AG04449 (cell line): ENCODE results near the gene TMEM184B.

Experiments
- CTCF ChIA-PET: fragments of 350-600 bp; formaldehyde crosslinking; extraction: SDS; loops from one replicate; lab custom pipeline; 2021; ENCODE audit warnings: antibody characterized with exemption; lab: Yijun Ruan, JAX
- POLR2A ChIA-PET: fragments of 400-600, 350-600 bp; formaldehyde crosslinking; extraction: SDS; loops from one replicate; lab custom pipeline; 2020; ENCODE audit warnings: antibody characterized with exemption, inconsistent platforms; lab: Yijun Ruan, JAX
- DNase-seq: peaks from one replicate; pipeline ENCODE4 v3.0.0-alpha.2; 2010; ENCODE audit warnings: low read depth, low spot score
- H3K4me3 ChIP-seq: 2 replicates; pipeline ENCODE4 v1.5.1; 2011; ENCODE audit warnings: low read depth, mild to moderate bottlenecking, control low read depth, low read length
- TF ChIP-seq, protein P1 (sequence below): IDR thresholded peaks from one replicate; pipeline ENCODE4 v1.5.1; 2011; ENCODE audit warnings: mild to moderate bottlenecking, moderate library complexity, low read length, control low read depth, inconsistent platforms; ENCODE audit not compliant: insufficient read depth; ENCODE audit errors: missing control alignments

TMEM184B gene

GRCh38 chr22:38201711-38202436 lies 70.9 kb downstream of the TMEM184B start, which contains the start of gene MAFF:
Gene MAFF, plus strand, starts transcription at chr22:38201994. Its CDS starts 11,860 bp downstream, at chr22:38213854.
- POLR2A ChIA-PET, result interaction anchor here (0.6 to 1.4 kb wide), 13 partner anchors 11 to 197 kb away, joined by 3 to 13 read pairs (median 4); partner anchors contain the start of genes PLA2G6 and TMEM184B
- TF ChIP-seq, protein P1, sequence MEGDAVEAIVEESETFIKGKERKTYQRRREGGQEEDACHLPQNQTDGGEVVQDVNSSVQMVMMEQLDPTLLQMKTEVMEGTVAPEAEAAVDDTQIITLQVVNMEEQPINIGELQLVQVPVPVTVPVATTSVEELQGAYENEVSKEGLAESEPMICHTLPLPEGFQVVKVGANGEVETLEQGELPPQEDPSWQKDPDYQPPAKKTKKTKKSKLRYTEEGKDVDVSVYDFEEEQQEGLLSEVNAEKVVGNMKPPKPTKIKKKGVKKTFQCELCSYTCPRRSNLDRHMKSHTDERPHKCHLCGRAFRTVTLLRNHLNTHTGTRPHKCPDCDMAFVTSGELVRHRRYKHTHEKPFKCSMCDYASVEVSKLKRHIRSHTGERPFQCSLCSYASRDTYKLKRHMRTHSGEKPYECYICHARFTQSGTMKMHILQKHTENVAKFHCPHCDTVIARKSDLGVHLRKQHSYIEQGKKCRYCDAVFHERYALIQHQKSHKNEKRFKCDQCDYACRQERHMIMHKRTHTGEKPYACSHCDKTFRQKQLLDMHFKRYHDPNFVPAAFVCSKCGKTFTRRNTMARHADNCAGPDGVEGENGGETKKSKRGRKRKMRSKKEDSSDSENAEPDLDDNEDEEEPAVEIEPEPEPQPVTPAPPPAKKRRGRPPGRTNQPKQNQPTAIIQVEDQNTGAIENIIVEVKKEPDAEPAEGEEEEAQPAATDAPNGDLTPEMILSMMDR, result no peak
- DNase-seq, result peak; percentile 73
- peak within 1 kb of the TSS; percentile 83 for H3K4me3 ChIP-seq
- CTCF ChIA-PET, result interaction anchor here (0.9 to 2.1 kb wide), 5 partner anchors 9 to 100 kb away, joined by 3 to 8 read pairs (median 3); no protein-coding TSS in a partner anchor

- TF ChIP-seq, protein P1, result no peak
- H3K4me3 ChIP-seq, result peak overlapping the region; percentile 52
- CTCF ChIA-PET, result interaction anchor here (0.9 to 2.1 kb wide), 6 partner anchors 9 to 99 kb away, joined by 3 to 8 read pairs (median 3); no protein-coding TSS in a partner anchor
- POLR2A ChIA-PET, result interaction anchor here (0.6 to 1.4 kb wide), 12 partner anchors 11 to 197 kb away, joined by 3 to 13 read pairs (median 4); partner anchors contain the start of gene PLA2G6
- DNase-seq, result no peak
Measured at GRCh38 chr22:38201371-38201710, 71.5 kb downstream of the TMEM184B start.

DNA sequence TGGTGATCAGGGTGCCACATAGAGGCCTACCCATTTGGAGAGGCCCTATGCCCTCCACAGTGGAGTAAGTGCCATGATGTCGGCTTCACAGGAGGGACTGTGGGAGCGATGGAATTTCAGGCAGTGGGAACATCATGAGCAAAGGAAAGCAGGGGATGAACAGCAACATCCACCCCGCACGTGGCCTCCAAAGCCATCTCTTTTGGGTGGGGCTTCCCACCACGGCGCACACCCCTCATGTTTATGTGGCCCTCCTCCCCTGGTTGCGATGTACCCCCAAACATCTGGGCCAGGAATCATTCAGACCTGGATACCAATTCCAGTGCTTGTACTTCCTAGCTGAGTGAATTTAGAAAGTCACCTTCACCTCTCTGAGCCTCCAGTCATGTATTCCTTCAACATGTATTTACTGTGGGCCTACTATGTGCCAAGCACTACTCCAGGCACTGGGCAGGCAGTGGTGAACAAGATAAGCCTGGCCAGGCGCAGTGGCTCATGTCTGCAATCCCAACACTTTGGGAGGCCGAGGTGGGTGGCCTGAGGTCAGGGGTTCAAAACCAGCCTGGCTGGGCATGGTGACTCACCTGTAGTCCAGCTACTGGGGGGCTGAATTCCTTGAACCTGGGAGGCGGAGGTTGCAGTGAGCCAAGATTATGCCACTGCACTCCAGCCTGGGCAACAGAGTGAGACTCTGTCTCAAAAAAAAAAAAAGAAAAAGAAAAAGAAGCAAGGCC lies 72.8 kb downstream of the TMEM184B start:
- CTCF ChIA-PET, result no interaction called here
- TF ChIP-seq, protein P1, result no peak
- POLR2A ChIA-PET, result no interaction called here

GRCh38 chr22:38196791-38197419 lies 75.9 kb downstream of the TMEM184B start:
- ChIA-PET CTCF (interaction anchor here (1.3 kb wide), 1 partner anchor 83 kb away, joined by 3 read pairs; no protein-coding TSS in a partner anchor), POLR2A (no interaction called here)
- no peak overlapping the region for H3K4me3 ChIP-seq
- TF ChIP-seq, protein P1, result no peak
- DNase-seq, result no peak

More for the DNA sequence above, 72.8 kb downstream of the TMEM184B start:
- H3K4me3 ChIP-seq, result no peak overlapping the region
- DNase-seq, result no peak

DNA sequence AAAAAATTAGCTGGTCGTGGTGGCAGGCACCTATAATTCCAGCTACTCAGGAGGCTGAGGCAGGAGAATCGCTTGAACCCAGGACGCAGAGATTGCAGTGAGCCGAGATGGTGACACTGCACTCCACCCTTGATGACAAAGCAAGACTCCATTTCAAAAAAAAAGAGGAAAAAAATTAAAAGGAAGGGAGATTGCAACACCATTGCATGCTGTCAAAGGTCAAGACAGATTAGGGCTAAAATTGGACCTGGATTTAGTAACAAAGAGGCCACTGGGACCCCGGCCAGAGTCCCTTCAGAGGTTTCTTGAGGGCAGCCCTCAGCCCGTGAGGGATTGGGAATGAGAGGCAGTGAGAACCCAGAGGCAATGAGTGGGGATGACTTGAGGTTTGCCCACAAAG lies 79.2 kb downstream of the TMEM184B start:
- ChIA-PET CTCF (no interaction called here), POLR2A (no interaction called here)
- TF ChIP-seq, protein P1, result no peak
- no peak overlapping the region for H3K4me3 ChIP-seq
- no peak for DNase-seq

DNA sequence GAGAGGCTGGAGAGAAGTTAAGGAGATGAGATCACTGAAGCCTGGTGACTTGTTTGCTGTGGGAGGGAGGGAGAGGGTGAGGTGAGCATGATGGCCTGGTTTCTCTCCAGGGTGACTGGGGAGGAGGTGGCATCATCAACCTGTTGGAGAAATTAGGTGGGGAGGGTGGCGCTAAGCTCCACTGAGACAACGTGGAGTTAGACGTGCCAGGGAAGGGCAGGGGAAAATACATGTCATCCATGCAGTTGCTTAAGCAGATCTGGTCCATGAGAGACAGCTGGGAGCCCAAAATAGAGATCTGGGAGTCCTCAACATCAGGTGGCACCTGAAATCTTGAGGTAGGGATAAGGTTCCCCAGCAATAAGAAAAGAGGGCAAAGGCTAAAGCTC lies 80.3 kb downstream of the TMEM184B start:
- POLR2A ChIA-PET, result no interaction called here
- CTCF ChIA-PET, result interaction anchor here (0.7 to 1.6 kb wide), 4 partner anchors 9 to 78 kb away, joined by 3 to 7 read pairs (median 4); partner anchors contain the start of gene PLA2G6
- TF ChIP-seq, protein P1, result no peak
- DNase-seq, result no peak
- no peak overlapping the region for H3K4me3 ChIP-seq
